ENCODE data around the gene NRP1. TPM values are rescaled to one million over a fixed set of nuclear protein-coding genes. Genes with fewer than 3 reads are reported as not detected.

The NRP1 gene
- total RNA-seq, 3 donors from 2014 or later: 12.3 to 52.3 (median 33.2) TPM

DNA sequence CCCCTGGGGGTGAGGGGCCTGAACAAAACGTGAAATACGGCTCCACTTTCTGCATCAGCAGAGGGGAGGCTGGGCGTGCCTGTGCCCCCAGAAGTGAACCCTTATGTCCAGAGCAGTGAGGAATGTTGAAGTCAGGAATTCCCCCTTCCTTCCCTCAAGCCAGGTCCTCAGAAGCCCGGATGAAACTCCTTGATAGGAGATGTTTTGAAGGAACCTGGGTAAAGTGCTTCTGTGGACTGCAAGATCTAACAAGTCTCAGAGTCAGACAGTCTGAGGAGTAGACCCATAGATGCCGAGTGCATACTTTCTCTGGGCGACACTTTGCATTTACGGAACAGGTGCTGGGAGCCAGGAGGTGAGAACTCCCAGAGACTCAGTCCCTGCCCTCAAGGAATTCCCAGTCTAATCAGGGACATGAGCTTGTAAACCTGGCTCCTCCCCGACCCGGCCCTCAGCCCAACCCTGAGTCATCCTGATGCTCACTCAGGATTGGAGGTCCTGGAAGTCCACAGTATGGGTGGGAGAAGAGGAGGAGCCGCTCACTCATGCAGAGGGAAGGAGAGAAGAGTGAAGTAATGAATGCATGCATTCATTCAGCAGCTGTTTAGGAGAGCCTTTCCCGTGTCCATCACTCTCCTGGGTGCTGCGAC, 197.0 kb downstream of the NRP1 start:
- TF ChIP-seq, protein P1, sequence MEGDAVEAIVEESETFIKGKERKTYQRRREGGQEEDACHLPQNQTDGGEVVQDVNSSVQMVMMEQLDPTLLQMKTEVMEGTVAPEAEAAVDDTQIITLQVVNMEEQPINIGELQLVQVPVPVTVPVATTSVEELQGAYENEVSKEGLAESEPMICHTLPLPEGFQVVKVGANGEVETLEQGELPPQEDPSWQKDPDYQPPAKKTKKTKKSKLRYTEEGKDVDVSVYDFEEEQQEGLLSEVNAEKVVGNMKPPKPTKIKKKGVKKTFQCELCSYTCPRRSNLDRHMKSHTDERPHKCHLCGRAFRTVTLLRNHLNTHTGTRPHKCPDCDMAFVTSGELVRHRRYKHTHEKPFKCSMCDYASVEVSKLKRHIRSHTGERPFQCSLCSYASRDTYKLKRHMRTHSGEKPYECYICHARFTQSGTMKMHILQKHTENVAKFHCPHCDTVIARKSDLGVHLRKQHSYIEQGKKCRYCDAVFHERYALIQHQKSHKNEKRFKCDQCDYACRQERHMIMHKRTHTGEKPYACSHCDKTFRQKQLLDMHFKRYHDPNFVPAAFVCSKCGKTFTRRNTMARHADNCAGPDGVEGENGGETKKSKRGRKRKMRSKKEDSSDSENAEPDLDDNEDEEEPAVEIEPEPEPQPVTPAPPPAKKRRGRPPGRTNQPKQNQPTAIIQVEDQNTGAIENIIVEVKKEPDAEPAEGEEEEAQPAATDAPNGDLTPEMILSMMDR (IDR thresholded peaks at IDR 0.05): no peak
- DNase-seq (no peak), ATAC-seq (no peak)
- Histone ChIP-seq H3K4me3 (no peak overlapping the region), H3K36me3 (ENCODE audit: low read depth) (no peaks in the 10 kb centered on the region), H3K4me1 (ENCODE audit: low read depth) (peaks cover 10% of the 10 kb centered on the region), H3K9me3 (no peaks in the 10 kb centered on the region)
- intact Hi-C loops (cut with DNase I, micrococcal nuclease): no loop called here

DNA sequence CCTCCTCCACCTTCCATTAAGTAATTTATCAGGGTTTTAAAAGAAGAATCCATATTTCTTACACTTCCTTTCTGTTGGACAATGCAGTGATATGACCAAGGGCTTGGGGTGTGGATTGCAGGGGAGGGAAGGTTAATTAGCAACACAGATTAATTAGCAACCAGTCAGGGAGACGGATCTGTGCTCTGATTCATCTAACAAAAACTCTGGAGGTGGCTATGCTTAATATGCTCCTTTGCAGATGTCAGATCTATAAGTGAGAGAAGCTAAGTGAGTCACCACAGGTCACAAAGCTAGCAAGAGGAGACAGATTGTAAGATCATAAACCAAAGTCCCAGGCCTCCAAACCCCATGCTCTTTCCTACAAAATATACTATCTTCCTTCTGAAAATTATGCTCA, 197.7 kb downstream of the NRP1 start:
- Histone ChIP-seq H3K4me3 (no peak overlapping the region), H3K9me3 (no peaks in the 10 kb centered on the region), H3K4me1 (ENCODE audit: low read depth) (peaks cover 10% of the 10 kb centered on the region), H3K36me3 (ENCODE audit: low read depth) (no peaks in the 10 kb centered on the region)
- TF ChIP-seq, protein P1 (IDR thresholded peaks at IDR 0.05): no peak
- intact Hi-C loops (cut with DNase I, micrococcal nuclease): no loop called here
- ATAC-seq (peak; percentile 52), DNase-seq (no peak)

DNA sequence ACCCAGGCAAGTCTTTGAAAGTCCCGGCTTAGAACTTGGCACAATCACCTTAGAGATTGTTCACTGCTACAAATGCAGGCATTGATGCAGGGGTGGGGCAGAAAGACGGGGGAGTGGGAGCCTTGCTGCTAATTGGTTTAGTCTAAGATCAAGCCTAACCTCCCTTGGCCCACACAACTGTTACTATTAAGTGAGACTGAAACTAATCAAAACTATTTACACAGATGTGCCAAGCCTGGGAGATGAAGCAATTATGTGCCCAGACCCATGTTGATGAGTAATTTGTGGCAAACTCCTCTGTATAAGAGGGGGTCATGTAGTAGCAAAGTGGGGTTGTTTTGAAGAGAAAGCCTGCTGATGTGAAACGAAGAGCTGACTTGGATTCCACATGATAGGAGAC, 198.2 kb downstream of the NRP1 start:
- H3K36me3 ChIP-seq (ENCODE audit: low read depth): no peaks in the 10 kb centered on the region
- H3K4me3 ChIP-seq: no peak overlapping the region
- H3K4me1 ChIP-seq (ENCODE audit: low read depth): peaks cover 10% of the 10 kb centered on the region
- no peak for DNase-seq
- no peak for ATAC-seq
- intact Hi-C loops (cut with DNase I, micrococcal nuclease): no loop called here
- H3K9me3 ChIP-seq: no peaks in the 10 kb centered on the region
- TF ChIP-seq, protein P1 (IDR thresholded peaks at IDR 0.05): no peak

DNA sequence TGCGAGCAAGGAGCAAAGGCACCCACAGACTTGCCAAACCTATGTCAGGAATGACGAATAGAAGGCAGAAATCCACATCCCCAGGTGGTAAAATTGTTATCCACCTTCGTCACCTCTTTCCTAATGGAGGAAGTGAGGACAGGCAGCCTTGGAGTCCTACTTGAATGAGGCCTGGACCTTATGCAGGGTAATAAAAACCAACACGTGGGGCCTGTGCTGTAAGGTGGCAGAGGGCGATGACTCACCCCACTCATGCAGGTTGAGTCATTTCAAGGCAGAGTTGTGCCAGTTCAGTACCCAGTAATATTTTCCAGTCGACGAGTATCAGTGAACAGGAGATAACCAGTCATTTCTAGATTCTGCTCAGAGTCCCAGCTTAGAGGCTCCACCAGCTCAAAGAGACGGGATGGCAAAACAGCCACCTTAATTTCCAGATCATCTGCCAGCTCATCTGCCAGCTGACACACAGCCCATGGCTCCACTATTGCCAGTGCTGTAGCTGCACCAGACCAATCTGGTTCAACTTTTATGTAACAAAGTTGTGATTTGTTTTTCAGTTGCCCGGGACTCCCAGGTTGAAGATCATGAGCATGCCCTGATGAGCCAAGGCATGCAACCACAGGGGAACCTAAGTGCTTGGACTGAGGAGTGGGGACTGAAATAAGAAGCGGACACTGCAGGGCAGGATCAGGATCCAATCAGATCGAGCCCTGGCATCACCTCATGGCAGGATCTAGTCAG, 200.3 kb downstream of the NRP1 start:
- H3K4me3 ChIP-seq: no peak overlapping the region
- ATAC-seq: peak; percentile 96
- intact Hi-C loops (cut with DNase I, micrococcal nuclease): no loop called here
- TF ChIP-seq, protein P1 (IDR thresholded peaks at IDR 0.05): no peak
- H3K9me3 ChIP-seq: no peaks in the 10 kb centered on the region
- peak; percentile 48 to 74 (median 70) for DNase-seq
- H3K36me3 ChIP-seq (ENCODE audit: low read depth): no peaks in the 10 kb centered on the region
- peaks cover 10% of the 10 kb centered on the region for H3K4me1 ChIP-seq (ENCODE audit: low read depth)

DNA sequence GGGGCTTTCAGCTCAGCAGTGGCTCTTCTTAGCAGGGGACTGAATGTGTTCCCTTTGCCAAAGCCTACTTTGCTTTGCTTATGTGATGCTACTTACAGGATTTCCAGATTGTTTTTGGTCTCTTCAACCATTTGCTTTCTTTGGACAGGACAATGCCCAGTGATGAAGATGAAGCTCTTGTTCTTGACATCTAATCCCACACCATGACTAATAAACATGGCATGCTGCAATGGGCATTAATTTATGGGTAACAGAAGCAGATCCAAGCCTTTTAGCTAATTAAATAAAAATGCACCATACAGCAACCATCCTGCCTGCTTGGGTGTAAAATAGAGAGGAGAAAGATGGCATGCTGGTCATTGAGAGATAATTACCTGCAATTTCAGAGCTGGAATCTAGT, 200.9 kb downstream of the NRP1 start:
- no peak for DNase-seq
- TF ChIP-seq, protein P1 (IDR thresholded peaks at IDR 0.05): no peak
- H3K4me1 ChIP-seq (ENCODE audit: low read depth): peaks cover 10% of the 10 kb centered on the region
- intact Hi-C loops (cut with DNase I, micrococcal nuclease): no loop called here
- H3K9me3 ChIP-seq: no peaks in the 10 kb centered on the region
- ATAC-seq: no peak
- H3K4me3 ChIP-seq: no peak overlapping the region
- H3K36me3 ChIP-seq (ENCODE audit: low read depth): no peaks in the 10 kb centered on the region

Measured in mucosa of descending colon (tissue), 3 donors.